ENCODE measurements around the gene SHPK. TPM values are rescaled to one million over a fixed set of nuclear protein-coding genes. Genes with fewer than 3 reads are reported as not detected.

The SHPK gene
- total RNA-seq, 1 donor = 8.3 TPM

DNA sequence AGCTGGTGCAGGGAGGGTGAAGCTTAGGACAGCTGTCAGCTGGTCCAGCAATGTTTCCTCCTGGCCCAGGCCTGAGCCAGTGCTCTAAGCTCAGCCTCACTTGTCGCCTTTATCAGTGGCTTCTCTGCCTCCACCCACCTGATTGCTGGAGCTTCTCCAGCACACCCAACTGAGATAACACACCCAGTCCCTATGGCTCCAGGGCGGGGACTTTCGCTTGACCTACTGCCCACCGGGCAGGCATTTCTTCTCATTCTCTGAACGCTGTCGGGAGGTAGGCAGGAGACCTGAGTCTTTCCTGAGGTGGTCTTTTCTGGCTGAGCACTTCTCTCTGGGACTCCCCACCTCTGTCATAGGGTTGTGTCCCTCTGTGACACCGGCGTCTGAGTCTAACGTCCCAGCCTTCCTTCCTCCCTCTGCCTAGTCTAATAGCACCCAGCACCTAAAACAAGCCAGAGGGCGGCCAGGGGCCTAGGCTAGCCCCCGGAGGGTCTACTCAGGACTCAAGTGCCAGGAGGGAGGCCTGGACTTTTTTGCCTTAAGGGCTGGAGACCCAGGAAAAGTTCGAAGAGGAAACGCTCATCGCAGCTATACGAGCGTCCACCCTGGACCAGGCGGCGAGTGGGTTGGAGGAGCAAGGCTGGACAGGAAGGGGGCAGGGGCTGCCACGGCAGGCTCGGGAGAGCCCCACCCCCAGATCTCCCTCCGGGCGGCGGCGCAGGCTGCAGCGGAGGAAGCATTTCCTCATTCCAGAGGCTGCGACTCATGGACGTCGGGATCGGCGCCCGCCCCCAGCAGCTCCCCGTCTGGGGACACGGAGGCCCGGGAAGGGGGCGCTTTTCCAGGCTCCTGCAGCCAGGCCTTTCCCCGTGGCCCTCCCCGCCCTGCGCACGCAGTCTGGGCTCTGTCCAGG is 31.6 kb upstream of the SHPK start:
- peaks cover 63% of the 10 kb centered on the region for H3K79me2 ChIP-seq (ENCODE audit: insufficient read depth, low read length)
- H4K20me1 ChIP-seq (ENCODE audit: insufficient read depth, low read length) = peaks cover 44% of the 10 kb centered on the region
- H3K27me3 ChIP-seq (ENCODE audit: insufficient read depth, low read length) = no peaks in the 10 kb centered on the region
- peaks cover 22% of the 10 kb centered on the region for H3K36me3 ChIP-seq (ENCODE audit: insufficient read depth, low read length)
- H3K27ac ChIP-seq (ENCODE audit: low read depth, low read length) = peak overlapping the region; percentile 82
- H3K4me1 ChIP-seq (ENCODE audit: insufficient read depth, low read length) = peaks cover 25% of the 10 kb centered on the region
- H2AFZ ChIP-seq (ENCODE audit: low read length) = peak overlapping the region; percentile 74
- peak overlapping the region; percentile 100 for H3K4me2 ChIP-seq (ENCODE audit: insufficient read depth, low read length)
- TF ChIP-seq, protein P1, sequence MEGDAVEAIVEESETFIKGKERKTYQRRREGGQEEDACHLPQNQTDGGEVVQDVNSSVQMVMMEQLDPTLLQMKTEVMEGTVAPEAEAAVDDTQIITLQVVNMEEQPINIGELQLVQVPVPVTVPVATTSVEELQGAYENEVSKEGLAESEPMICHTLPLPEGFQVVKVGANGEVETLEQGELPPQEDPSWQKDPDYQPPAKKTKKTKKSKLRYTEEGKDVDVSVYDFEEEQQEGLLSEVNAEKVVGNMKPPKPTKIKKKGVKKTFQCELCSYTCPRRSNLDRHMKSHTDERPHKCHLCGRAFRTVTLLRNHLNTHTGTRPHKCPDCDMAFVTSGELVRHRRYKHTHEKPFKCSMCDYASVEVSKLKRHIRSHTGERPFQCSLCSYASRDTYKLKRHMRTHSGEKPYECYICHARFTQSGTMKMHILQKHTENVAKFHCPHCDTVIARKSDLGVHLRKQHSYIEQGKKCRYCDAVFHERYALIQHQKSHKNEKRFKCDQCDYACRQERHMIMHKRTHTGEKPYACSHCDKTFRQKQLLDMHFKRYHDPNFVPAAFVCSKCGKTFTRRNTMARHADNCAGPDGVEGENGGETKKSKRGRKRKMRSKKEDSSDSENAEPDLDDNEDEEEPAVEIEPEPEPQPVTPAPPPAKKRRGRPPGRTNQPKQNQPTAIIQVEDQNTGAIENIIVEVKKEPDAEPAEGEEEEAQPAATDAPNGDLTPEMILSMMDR (IDR thresholded peaks at IDR 0.05; ENCODE audit: extremely low read depth, low read depth, low read length) = no peak
- no peaks in the 10 kb centered on the region for H3K9me3 ChIP-seq (ENCODE audit: low read depth, low read length)
- peak; percentile 99 for DNase-seq (ENCODE audit: insufficient read length, low spot score, missing footprints)
- H3K4me3 ChIP-seq (ENCODE audit: insufficient read depth, low read length) = peak overlapping the region; percentile 99

DNA sequence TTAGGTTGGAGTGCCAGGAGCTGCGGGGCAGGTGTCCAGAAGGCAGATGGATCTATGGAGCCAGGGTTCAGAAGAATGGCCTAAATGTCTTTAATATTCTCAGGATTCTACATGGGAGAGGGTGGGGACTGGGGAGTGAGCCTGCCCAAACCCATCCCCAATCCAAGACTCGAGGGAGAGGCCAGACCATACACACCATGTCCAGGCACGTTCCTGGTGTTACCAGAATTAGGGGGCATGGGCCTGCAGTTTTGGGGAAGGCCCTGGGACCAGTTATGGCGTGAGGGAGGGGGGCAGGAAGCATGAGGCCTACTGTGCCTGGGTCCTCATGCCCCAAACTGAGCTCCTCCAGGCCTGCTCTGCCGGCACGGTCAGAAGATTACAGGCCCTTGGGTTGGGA is 30.5 kb upstream of the SHPK start:
- Histone ChIP-seq H2AFZ (ENCODE audit: low read length) (no peak overlapping the region), H3K4me3 (ENCODE audit: insufficient read depth, low read length) (peak overlapping the region; percentile 28), H3K27ac (ENCODE audit: low read depth, low read length) (peak overlapping the region; percentile 8), H3K9me3 (ENCODE audit: low read depth, low read length) (no peaks in the 10 kb centered on the region), H3K79me2 (ENCODE audit: insufficient read depth, low read length) (peaks cover 63% of the 10 kb centered on the region), H3K4me1 (ENCODE audit: insufficient read depth, low read length) (peaks cover 25% of the 10 kb centered on the region), H3K4me2 (ENCODE audit: insufficient read depth, low read length) (peak overlapping the region; percentile 100), H3K27me3 (ENCODE audit: insufficient read depth, low read length) (no peaks in the 10 kb centered on the region), H3K36me3 (ENCODE audit: insufficient read depth, low read length) (peaks cover 27% of the 10 kb centered on the region), H4K20me1 (ENCODE audit: insufficient read depth, low read length) (peaks cover 42% of the 10 kb centered on the region)
- DNase-seq (ENCODE audit: insufficient read length, low spot score, missing footprints) = no peak
- TF ChIP-seq, protein P1 (IDR thresholded peaks at IDR 0.05; ENCODE audit: extremely low read depth, low read depth, low read length) = no peak

DNA sequence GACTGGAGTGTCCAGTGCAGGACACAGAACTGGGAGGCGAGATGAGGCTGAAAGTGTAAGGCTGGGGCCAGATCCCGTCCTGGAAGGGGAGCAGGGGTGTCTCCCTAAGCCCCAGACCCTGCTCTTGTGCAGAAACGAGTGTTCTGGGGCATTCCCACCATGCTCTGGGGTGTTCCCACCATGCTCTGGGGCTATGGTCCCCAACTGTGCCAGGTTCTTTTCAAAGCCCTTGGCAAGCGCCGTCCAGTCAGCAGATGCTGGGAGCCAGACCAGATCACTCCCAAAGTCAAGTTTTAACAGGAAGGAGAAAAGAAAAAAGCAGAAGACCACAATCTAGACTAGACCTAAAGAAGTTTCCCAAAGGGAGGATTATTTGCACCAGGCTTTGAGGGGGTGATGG is 29.8 kb upstream of the SHPK start:
- Histone ChIP-seq H3K4me1 (ENCODE audit: insufficient read depth, low read length) (peaks cover 25% of the 10 kb centered on the region), H3K9me3 (ENCODE audit: low read depth, low read length) (no peaks in the 10 kb centered on the region), H4K20me1 (ENCODE audit: insufficient read depth, low read length) (peaks cover 40% of the 10 kb centered on the region), H3K4me2 (ENCODE audit: insufficient read depth, low read length) (no peak overlapping the region), H3K79me2 (ENCODE audit: insufficient read depth, low read length) (peaks cover 63% of the 10 kb centered on the region), H2AFZ (ENCODE audit: low read length) (no peak overlapping the region), H3K36me3 (ENCODE audit: insufficient read depth, low read length) (peaks cover 27% of the 10 kb centered on the region), H3K27me3 (ENCODE audit: insufficient read depth, low read length) (no peaks in the 10 kb centered on the region), H3K4me3 (ENCODE audit: insufficient read depth, low read length) (no peak overlapping the region), H3K27ac (ENCODE audit: low read depth, low read length) (no peak overlapping the region)
- TF ChIP-seq, protein P1 (IDR thresholded peaks at IDR 0.05; ENCODE audit: extremely low read depth, low read depth, low read length) = no peak
- peak; percentile 43 for DNase-seq (ENCODE audit: insufficient read length, low spot score, missing footprints)
